GM12892 (cell line): ENCODE results near the gene SMIM24.

ENCODE experiments used
- DNase-seq: peaks from one replicate; pipeline ENCODE4 v3.0.0; 2011; ENCODE audit not compliant: insufficient read length
- FAIRE-seq: peaks from 2 replicates; lab custom pipeline; 2011; peaks lifted over from hg19 to GRCh38; lab: Jason Lieb, UNC
- POLR2A ChIP-seq: IDR thresholded peaks from 2 replicates; pipeline ENCODE4 v1.6.1; 2011; ENCODE audit warnings: low read depth, low read length, control low read depth
- POLR2AphosphoS5 ChIP-seq: IDR thresholded peaks from 2 replicates; pipeline ENCODE4 v1.6.1; 2011; ENCODE audit warnings: low read depth, low read length, control low read depth
- TAF1 ChIP-seq: IDR thresholded peaks from 2 replicates; pipeline ENCODE4 v1.6.1; 2011; ENCODE audit warnings: low read depth, mild to moderate bottlenecking, control low read depth, low read length, borderline replicate concordance

The SMIM24 gene

GRCh38 chr19:3475449-3475848 is 4.9 kb downstream of the SMIM24 start:
- TF ChIP-seq POLR2A (no peak), POLR2AphosphoS5 (no peak), TAF1 (no peak)
- no peak for DNase-seq
- FAIRE-seq = no peak

DNA sequence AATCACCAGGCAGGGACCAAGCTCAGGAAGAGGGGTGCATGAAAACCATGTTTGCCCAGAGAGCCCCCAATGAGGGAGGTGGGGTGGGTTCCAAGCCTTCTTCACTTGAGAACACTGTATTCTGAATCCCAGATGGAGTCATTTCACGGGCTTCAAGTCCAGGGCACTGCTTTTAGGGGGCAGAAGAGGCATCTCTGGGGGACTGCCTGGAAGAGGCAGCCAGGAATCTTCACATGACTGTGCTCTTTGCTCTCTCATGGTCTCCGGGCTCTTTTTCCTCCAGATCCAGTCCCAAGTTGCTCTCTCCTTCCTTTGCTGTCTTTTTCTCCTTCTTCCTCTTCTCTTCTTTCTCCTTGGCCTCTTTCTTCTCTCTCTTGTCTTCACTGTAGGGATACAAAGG is 5.7 kb downstream of the SMIM24 start:
- DNase-seq (no peak), FAIRE-seq (no peak)
- TF ChIP-seq POLR2A (no peak), TAF1 (no peak), POLR2AphosphoS5 (no peak)

- FAIRE-seq (no peak), DNase-seq (no peak)
- TF ChIP-seq TAF1 = no peak
- TF ChIP-seq POLR2AphosphoS5 = no peak
- no peak for TF ChIP-seq POLR2A
Measured at GRCh38 chr19:3474010-3474409, 6.3 kb downstream of the SMIM24 start.

DNA sequence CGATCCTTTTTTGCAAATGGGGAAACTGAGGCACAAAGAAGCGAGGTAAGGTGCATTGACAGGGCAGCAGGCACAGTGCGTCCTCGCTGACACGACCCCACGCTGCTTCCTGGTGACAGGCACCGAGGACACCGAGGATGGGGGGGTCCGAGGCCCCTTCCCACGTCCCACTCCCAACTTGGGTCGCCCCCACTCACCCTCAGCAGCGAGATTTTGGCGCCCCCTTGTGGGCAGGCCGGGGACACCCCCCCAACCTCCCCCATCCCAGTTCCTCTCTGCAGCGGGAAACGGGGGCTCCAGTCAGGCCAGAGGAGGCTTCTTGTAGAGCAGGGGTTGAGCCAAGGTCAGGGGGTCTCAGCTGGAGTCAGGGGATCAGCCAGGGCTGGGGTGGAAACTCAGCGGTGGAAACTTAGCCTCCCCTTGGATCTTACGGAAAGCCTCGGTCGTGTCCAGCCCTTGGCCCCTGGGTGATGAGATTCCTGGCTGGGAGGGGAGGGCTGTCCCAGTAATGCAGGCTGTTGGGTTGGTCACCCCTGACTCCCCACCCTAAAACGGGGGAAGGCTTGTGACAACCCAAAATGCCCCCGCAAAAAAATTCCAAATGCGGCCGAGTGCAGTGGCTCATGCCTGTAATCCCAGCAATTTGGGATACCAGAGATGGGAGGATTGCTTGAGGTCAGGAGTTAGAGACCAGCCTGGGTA is 8.2 kb downstream of the SMIM24 start:
- FAIRE-seq (no peak), DNase-seq (no peak)
- TF ChIP-seq POLR2A (no peak), TAF1 (no peak), POLR2AphosphoS5 (no peak)

DNA sequence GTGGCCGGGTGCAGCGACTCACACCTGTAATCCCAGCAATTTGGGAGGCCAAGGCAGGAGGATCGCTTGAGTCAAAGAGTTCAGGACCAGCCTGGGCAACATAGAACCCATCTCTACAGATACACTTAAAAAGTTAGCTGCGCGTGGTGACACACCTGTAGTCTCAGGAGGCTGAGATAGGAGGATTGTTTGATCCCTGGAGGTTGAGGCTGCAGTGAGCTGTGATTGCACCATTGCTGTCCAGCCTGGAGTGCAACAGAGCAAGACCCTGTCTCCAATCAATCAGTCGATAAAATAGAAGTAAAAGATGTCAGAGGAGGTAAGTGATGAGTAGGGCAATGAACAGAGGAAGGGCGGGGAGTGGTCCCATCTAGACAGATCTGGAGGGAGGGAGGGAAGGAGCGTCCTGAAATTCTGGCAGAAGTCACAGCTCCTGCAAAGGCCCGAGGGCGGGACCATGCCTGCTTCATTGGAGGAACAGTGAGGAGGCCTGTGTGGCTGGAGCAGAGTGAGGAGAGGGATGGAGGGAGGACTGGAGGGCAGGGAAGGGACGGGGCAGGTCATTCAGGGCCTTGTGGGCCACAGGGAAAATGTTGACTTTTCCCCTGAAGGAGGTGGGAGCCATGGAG is 9.7 kb downstream of the SMIM24 start:
- FAIRE-seq = no peak
- DNase-seq = no peak
- no peak for TF ChIP-seq POLR2A
- TF ChIP-seq TAF1 = no peak
- TF ChIP-seq POLR2AphosphoS5 = no peak

DNA sequence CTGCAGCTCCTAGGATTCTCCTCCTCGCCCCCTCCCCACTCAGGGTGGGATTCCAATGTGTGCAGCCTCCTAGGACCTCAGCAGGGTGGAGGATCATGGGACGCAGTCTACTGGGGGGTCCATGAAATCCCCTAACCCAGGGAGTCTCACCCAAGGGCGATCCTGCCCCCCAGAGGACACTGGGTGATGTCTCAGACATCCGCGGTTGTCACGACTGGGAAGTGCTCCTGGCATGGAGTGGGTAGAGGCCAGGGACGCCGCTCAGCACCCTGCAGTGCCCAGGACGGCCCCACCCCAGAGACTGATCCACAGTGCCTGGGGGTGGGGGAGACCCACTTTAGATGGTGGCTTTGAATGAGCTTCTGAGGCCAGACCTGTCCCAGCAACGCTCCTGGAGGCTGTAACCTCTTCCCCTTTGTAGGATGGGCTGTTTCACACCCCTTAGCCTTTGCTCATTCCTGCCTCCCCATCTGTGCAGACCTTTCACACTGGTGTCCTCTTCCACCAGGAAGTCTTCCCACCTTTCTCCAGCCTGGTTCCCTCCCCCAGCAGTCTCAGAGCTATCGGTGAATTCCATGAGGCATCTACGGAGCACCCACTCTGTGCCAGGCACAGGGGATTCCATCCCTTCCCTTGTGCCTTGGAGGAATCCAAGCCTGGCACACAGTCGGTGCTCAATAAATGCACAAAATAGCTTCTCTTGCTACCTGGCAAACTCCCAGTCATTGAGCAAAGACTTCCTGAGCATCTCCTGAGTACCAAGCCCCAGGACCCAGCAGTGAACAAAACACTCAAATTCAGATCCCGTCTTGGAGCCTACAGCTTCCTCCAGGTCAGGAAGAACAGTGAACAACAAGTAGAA is 10.5 kb downstream of the SMIM24 start:
- DNase-seq (no peak), FAIRE-seq (no peak)
- no peak for TF ChIP-seq TAF1
- no peak for TF ChIP-seq POLR2A
- TF ChIP-seq POLR2AphosphoS5 = no peak

- FAIRE-seq = no peak
- TF ChIP-seq POLR2AphosphoS5 (no peak), POLR2A (no peak), TAF1 (no peak)
- no peak for DNase-seq
Measured at GRCh38 chr19:3468211-3468610, 12.1 kb downstream of the SMIM24 start.

DNA sequence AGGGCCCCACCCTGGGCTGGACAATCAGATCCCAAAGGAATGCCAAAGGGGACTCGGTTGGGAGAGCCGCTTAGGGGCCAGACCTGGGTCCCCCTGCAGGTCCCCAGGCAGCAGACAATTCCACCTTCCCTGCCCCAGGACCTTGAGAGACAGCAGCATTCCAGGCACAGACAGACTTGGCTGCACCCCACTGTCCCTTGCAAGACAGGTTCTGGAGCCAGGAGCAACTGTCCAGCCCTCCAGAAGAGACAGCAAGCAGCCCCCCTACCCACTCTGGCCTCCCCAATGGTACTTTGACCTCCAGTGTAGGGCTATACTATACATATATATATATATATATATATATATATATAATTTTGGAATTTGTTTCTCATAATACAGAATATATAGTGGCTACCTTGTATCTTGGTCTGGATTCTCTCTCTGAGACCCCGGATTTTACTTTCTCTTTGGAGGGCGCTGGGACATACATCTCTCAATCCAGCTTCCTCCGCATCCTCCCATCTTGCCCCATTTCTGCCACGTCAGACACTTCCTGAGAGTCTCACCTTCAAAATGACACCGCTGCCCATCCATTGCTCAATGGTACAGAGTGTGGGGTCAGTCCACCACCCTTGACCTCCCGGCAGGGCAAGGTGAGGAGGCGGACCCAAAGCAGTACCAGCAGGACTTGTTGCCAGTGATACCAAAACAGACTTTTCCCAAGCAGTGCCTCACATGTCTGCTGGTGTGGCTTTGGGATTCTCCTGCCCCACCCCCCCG is 12.7 kb downstream of the SMIM24 start:
- DNase-seq (no peak), FAIRE-seq (no peak)
- no peak for TF ChIP-seq POLR2AphosphoS5
- TF ChIP-seq TAF1 = no peak
- TF ChIP-seq POLR2A = no peak

DNA sequence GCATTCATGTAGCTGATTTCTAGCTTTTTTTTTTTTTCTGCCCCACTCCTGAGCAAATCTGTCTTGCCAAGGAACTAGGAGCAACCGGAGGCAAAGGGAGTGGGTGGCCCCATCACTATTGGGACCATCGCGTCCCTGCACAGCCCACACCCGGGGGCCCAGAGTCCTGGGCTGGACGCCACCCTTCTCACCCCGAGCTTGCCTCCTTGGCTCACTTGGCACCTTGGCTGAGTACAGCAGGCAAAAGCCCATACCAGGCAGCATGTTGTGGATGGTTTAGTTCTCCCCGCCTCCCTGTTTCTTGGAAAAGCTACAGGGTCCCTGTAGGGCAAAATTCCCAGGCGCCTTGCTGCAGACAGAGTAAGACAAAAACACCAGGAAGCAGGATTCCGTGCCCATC is 13.7 kb downstream of the SMIM24 start:
- no peak for DNase-seq
- TF ChIP-seq POLR2AphosphoS5 = no peak
- TF ChIP-seq POLR2A = no peak
- TF ChIP-seq TAF1 = no peak
- no peak for FAIRE-seq

GRCh38 chr19:3465552-3465951 is 14.8 kb downstream of the SMIM24 start:
- DNase-seq (no peak), FAIRE-seq (no peak)
- TF ChIP-seq POLR2A = no peak
- no peak for TF ChIP-seq POLR2AphosphoS5
- no peak for TF ChIP-seq TAF1
